Measurements from ENCODE around the gene RTEL1. TPM values are rescaled to one million over a fixed set of nuclear protein-coding genes. Genes with fewer than 3 reads are reported as not detected.

RTEL1 gene
- polyA plus RNA-seq, 3 donors: 1.0 to 15.5 (median 4.8) TPM

DNA sequence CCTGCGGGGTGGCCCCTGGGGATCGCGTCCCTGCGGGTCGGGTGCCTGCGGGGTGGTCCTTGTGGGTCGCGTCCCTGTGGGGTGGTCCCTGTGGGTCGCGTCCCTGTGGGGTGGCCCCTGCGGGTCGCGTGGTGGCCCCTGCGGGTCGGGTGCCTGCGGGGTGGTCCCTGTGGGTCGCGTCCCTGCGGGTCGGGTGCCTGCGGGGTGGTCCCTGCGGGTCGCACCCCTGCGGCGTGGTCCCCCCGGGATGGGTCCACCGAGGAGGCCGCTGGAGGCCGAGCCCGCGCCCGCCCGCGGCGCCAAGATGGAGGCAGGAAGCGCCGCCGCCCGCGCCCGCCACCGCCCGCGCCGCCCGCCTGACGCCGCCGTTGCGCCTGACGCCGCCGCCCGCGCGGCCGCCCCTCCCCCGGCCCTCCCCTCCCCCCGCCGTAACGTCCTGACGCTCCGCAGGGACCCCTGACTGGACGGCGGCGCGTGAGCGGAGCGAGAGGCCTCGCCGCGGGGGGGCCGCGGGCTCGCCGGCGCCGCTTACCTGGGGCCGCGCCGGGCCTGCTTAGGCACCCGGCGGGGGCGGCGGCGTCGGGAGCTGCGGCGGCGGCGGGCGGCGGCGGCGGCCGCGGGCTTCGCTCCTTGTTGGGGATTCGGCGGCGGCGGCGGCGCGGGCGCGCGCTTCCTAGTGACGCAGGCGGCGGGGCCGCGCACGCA, 31.5 kb upstream of the RTEL1 start, which contains the start of gene GMEB2:
GMEB2 (minus strand) TSS at position 678 of the 705 bp plus-strand sequence. CDS start 7,704 bp downstream, outside the sequence.
- intact Hi-C loops (cut with micrococcal nuclease): loop anchor here (1.0 to 5.0 kb wide), 3 partner anchors 15 to 89 kb away; partner anchors contain the start of gene PTK6 (in 2 of the 2)
- peak within 1 kb of the TSS; percentile 91 to 96 (median 93) for H3K4me3 ChIP-seq (replicated peaks in 1 of 3; ENCODE audit: low read depth in 2 of 3, low read length in 3 of 3)
- no peaks in the 10 kb centered on the region for H3K27me3 ChIP-seq (ENCODE audit: control insufficient read depth in 2 of 2, insufficient read depth in 2 of 2, low read length in 2 of 2)
- H3K4me1 ChIP-seq (ENCODE audit: control insufficient read depth in 1 of 2, insufficient read depth in 2 of 2, low read length in 2 of 2): peaks cover 17 to 29% of the 10 kb centered on the region in 2 donors
- peak within 1 kb of the TSS; percentile 82 to 88 for H3K27ac ChIP-seq (ENCODE audit: low read depth in 1 of 2, low read length in 2 of 2)
- WGBS (ENCODE audit: insufficient coverage): under 1% methylated on average over 96 of the region's 114 CpGs
- H3K9me3 Mint-ChIP-seq: peaks cover 0 to 2% (median 0%) of the 10 kb centered on the region in 7 donors
- peaks cover 30% of the 10 kb centered on the region for H3K4me1 Mint-ChIP-seq
- H3K27ac Mint-ChIP-seq: peak within 1 kb of the TSS; percentile 81 to 95 (median 89)
- TF ChIP-seq, protein P1, sequence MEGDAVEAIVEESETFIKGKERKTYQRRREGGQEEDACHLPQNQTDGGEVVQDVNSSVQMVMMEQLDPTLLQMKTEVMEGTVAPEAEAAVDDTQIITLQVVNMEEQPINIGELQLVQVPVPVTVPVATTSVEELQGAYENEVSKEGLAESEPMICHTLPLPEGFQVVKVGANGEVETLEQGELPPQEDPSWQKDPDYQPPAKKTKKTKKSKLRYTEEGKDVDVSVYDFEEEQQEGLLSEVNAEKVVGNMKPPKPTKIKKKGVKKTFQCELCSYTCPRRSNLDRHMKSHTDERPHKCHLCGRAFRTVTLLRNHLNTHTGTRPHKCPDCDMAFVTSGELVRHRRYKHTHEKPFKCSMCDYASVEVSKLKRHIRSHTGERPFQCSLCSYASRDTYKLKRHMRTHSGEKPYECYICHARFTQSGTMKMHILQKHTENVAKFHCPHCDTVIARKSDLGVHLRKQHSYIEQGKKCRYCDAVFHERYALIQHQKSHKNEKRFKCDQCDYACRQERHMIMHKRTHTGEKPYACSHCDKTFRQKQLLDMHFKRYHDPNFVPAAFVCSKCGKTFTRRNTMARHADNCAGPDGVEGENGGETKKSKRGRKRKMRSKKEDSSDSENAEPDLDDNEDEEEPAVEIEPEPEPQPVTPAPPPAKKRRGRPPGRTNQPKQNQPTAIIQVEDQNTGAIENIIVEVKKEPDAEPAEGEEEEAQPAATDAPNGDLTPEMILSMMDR (IDR thresholded peaks at IDR 0.05): no peak
- H3K36me3 ChIP-seq (replicated peaks in 1 of 2; ENCODE audit: control insufficient read depth in 1 of 2, insufficient read depth in 2 of 2, low read length in 2 of 2): no peaks in the 10 kb centered on the region
- H3K9me3 ChIP-seq (replicated peaks in 1 of 2; ENCODE audit: control insufficient read depth in 1 of 2, insufficient read depth in 1 of 2, low read length in 2 of 2): no peaks in the 10 kb centered on the region
- peaks cover 10% of the 10 kb centered on the region for H4K20me1 ChIP-seq (ENCODE audit: insufficient read depth, low read length)
- H3K27me3 Mint-ChIP-seq (ENCODE audit: low read depth in 3 of 3): peaks cover 0 to 2% (median 2%) of the 10 kb centered on the region in 3 donors
- peak within 1 kb of the TSS; percentile 83 for H2AFZ ChIP-seq (ENCODE audit: insufficient read depth, low read depth, low read length, poor library complexity, severe bottlenecking)
- DNase-seq: peak; percentile 47 to 62 (median 50)
- peak within 1 kb of the TSS; percentile 95 to 96 for H3K4me3 Mint-ChIP-seq
- peaks cover 5 to 41% of the 10 kb centered on the region in 2 donors for H3K36me3 Mint-ChIP-seq
- peaks cover 69% of the 10 kb centered on the region for H3K79me2 ChIP-seq (ENCODE audit: insufficient read depth, low read length)
- peak within 1 kb of the TSS; percentile 95 for H3K9ac ChIP-seq (ENCODE audit: insufficient read depth, low read length, poor library complexity, severe bottlenecking)
- peak within 1 kb of the TSS; percentile 91 for H3K4me2 ChIP-seq (replicated peaks; ENCODE audit: extremely low read depth, low read length, poor library complexity, severe bottlenecking)

DNA sequence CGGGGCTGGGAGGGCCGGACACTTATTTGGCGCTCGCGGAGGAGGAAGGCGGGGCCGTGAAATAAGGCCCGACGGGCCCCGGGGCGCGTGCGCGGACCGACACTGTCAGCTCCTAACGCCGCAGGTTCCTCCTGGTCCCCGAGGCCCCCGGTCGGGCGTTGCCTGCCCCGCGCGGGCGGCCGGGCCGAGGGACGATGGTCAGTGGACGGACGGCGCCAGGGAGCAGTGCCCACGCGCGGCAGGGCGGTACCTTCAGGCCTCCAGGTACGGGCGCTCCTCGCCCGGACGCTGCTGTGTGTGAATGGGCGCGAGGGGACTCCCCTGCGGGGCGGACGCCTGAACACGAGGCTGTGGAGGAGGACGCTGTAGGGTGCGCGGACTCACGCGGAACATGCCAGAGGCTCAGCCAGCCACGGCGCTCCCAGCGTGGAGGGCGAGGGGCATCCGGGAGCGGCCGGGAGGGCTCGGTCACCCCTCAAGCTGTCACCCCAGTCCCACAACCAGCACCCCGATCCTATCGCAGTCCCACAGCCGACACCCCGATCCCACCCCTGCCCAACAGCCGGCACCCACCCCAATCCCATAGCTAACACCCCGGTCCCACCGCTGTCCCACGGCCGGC, 30.9 kb upstream of the RTEL1 start:
- peaks cover 17 to 29% of the 10 kb centered on the region in 2 donors for H3K4me1 ChIP-seq (ENCODE audit: control insufficient read depth in 1 of 2, insufficient read depth in 2 of 2, low read length in 2 of 2)
- peaks cover 63% of the 10 kb centered on the region for H3K79me2 ChIP-seq (ENCODE audit: insufficient read depth, low read length)
- Mint-ChIP-seq H3K4me1 (peaks cover 30% of the 10 kb centered on the region), H3K27me3 (ENCODE audit: low read depth in 3 of 3) (peaks cover 0 to 2% (median 2%) of the 10 kb centered on the region in 3 donors), H3K27ac (peak overlapping the region; percentile 75 to 91 (median 83)), H3K9me3 (peaks cover 0 to 2% (median 0%) of the 10 kb centered on the region in 7 donors), H3K4me3 (peak overlapping the region; percentile 95 to 96), H3K36me3 (peaks cover 5 to 37% of the 10 kb centered on the region in 2 donors)
- peak; percentile 94 to 96 (median 95) for DNase-seq
- intact Hi-C loops (cut with micrococcal nuclease): loop anchor here (1.0 to 5.0 kb wide), 3 partner anchors 14 to 90 kb away; partner anchors contain the start of gene PTK6 (in 2 of the 2)
- peaks cover 3% of the 10 kb centered on the region for H4K20me1 ChIP-seq (ENCODE audit: insufficient read depth, low read length)
- H2AFZ ChIP-seq (ENCODE audit: insufficient read depth, low read depth, low read length, poor library complexity, severe bottlenecking): peak overlapping the region; percentile 83
- H3K4me2 ChIP-seq (replicated peaks; ENCODE audit: extremely low read depth, low read length, poor library complexity, severe bottlenecking): peak overlapping the region; percentile 91
- peak overlapping the region; percentile 91 to 96 (median 93) for H3K4me3 ChIP-seq (replicated peaks in 1 of 3; ENCODE audit: low read depth in 2 of 3, low read length in 3 of 3)
- no peaks in the 10 kb centered on the region for H3K9me3 ChIP-seq (replicated peaks in 1 of 2; ENCODE audit: control insufficient read depth in 1 of 2, insufficient read depth in 1 of 2, low read length in 2 of 2)
- TF ChIP-seq, protein P1 (IDR thresholded peaks at IDR 0.05): no peak
- 0% methylated on average over 67 of the region's 68 CpGs for WGBS (ENCODE audit: insufficient coverage)
- peak overlapping the region; percentile 82 to 88 for H3K27ac ChIP-seq (ENCODE audit: low read depth in 1 of 2, low read length in 2 of 2)
- H3K36me3 ChIP-seq (replicated peaks in 1 of 2; ENCODE audit: control insufficient read depth in 1 of 2, insufficient read depth in 2 of 2, low read length in 2 of 2): no peaks in the 10 kb centered on the region
- peak overlapping the region; percentile 95 for H3K9ac ChIP-seq (ENCODE audit: insufficient read depth, low read length, poor library complexity, severe bottlenecking)
- no peaks in the 10 kb centered on the region for H3K27me3 ChIP-seq (ENCODE audit: control insufficient read depth in 2 of 2, insufficient read depth in 2 of 2, low read length in 2 of 2)
